CD14-positive monocyte (primary cell): Measurements from ENCODE around the gene MYH13. TPM values are rescaled to one million over a fixed set of nuclear protein-coding genes. Genes with fewer than 3 reads are reported as not detected.

Experiments
- DNase-seq, 3 donors: peaks; one replicate each; pipeline ENCODE4 v3.0.0-alpha.2; 2011 to 2022
- H2AFZ ChIP-seq: 2 replicates; pipeline ENCODE4 v1.6.0; 2012; ENCODE audit warnings: mild to moderate bottlenecking, low read depth, low read length, inconsistent platforms; ENCODE audit not compliant: insufficient read depth, poor library complexity, severe bottlenecking
- H3K27ac ChIP-seq, 2 donors: 1 replicate in 1 of 2; 2 replicates in 1 of 2; pipeline ENCODE4 v1.5.1; 2012 to 2013; ENCODE audit warnings: low read length in 2 of 2, control low read depth in 1 of 2, inconsistent platforms in 1 of 2, low read depth in 1 of 2, mild to moderate bottlenecking in 1 of 2
- H3K27me3 ChIP-seq, 2 donors: one replicate each; pipeline versions ENCODE4 v1.6.0 to v1.6.1; 2011 to 2013; ENCODE audit warnings: low read length in 2 of 2; ENCODE audit not compliant: control insufficient read depth in 2 of 2, insufficient read depth in 2 of 2
- H3K36me3 ChIP-seq, 2 donors: replicated peaks in 1 of 2; 1 replicate in 1 of 2; 2 replicates in 1 of 2; pipeline versions ENCODE4 v1.5.1 to v1.6.1; 2012 to 2013; ENCODE audit warnings: low read length in 2 of 2, control low read depth in 1 of 2, inconsistent platforms in 1 of 2, mild to moderate bottlenecking in 1 of 2; ENCODE audit not compliant: insufficient read depth in 2 of 2, control insufficient read depth in 1 of 2
- H3K4me1 ChIP-seq, 2 donors: 1 replicate in 1 of 2; 2 replicates in 1 of 2; pipeline versions ENCODE4 v1.5.1 to v1.6.1; 2012 to 2013; ENCODE audit warnings: low read length in 2 of 2, control low read depth in 1 of 2, inconsistent platforms in 1 of 2, mild to moderate bottlenecking in 1 of 2, moderate library complexity in 1 of 2; ENCODE audit not compliant: insufficient read depth in 2 of 2, control insufficient read depth in 1 of 2
- H3K4me2 ChIP-seq: replicated peaks from 2 replicates; pipeline ENCODE3; 2012; ENCODE audit warnings: low read length, moderate library complexity, mild to moderate bottlenecking; ENCODE audit not compliant: poor library complexity, severe bottlenecking; ENCODE audit errors: extremely low read depth
- H3K4me3 ChIP-seq, 3 experiments: fragments of 200-600 bp in 1 of 3; sonication (generic) in 1 of 3; replicated peaks in 1 of 3; 1 replicate in 2 of 3; 2 replicates in 1 of 3; pipeline ENCODE4 v1.5.1; 2011 to 2013; ENCODE audit warnings: low read length in 3 of 3, mild to moderate bottlenecking in 3 of 3, control low read depth in 2 of 3, low read depth in 2 of 3, inconsistent platforms in 1 of 3, moderate library complexity in 1 of 3
- H3K79me2 ChIP-seq: 2 replicates; pipeline ENCODE4 v1.6.0; 2012; ENCODE audit warnings: mild to moderate bottlenecking, control low read depth, inconsistent platforms, low read length, moderate library complexity; ENCODE audit not compliant: insufficient read depth
- H3K9ac ChIP-seq: 2 replicates; pipeline ENCODE4 v1.6.0; 2017; ENCODE audit warnings: low read length, mild to moderate bottlenecking; ENCODE audit not compliant: insufficient read depth, poor library complexity, severe bottlenecking
- H3K9me3 ChIP-seq, 2 donors: replicated peaks in 1 of 2; 1 replicate in 1 of 2; 2 replicates in 1 of 2; pipeline versions ENCODE4 v1.5.1 to v1.6.1; 2012 to 2013; ENCODE audit warnings: low read length in 2 of 2, control low read depth in 1 of 2; ENCODE audit not compliant: control insufficient read depth in 1 of 2, insufficient read depth in 1 of 2
- H4K20me1 ChIP-seq: 2 replicates; pipeline ENCODE4 v1.6.0; 2012; ENCODE audit warnings: mild to moderate bottlenecking, low read length, control low read depth, moderate library complexity; ENCODE audit not compliant: insufficient read depth
- H3K27ac Mint-ChIP-seq, 7 donors: one replicate each; pipeline ENCODE4 v1.8.0; 2020; ENCODE audit warnings: mild to moderate bottlenecking in 7 of 7, mixed read lengths in 7 of 7, moderate library complexity in 6 of 7, inconsistent platforms in 2 of 7
- H3K27me3 Mint-ChIP-seq, 3 donors: one replicate each; pipeline ENCODE4 v1.8.0; 2021 to 2022; ENCODE audit warnings: low read depth in 3 of 3, mild to moderate bottlenecking in 3 of 3, mixed read lengths in 3 of 3, moderate library complexity in 3 of 3, inconsistent platforms in 1 of 3
- H3K36me3 Mint-ChIP-seq, 2 donors: one replicate each; pipeline ENCODE4 v1.8.0; 2020; ENCODE audit warnings: mixed read lengths in 2 of 2, inconsistent platforms in 1 of 2, mild to moderate bottlenecking in 1 of 2
- H3K4me1 Mint-ChIP-seq: one replicate; pipeline ENCODE4 v1.8.0; 2020; ENCODE audit warnings: mild to moderate bottlenecking, mixed read lengths
- H3K4me3 Mint-ChIP-seq, 2 donors: one replicate each; pipeline ENCODE4 v1.8.0; 2020; ENCODE audit warnings: mild to moderate bottlenecking in 2 of 2, mixed read lengths in 2 of 2, moderate library complexity in 1 of 2
- H3K9me3 Mint-ChIP-seq, 7 donors: one replicate each; pipeline ENCODE4 v1.8.0; 2020 to 2022; ENCODE audit warnings: mixed read lengths in 7 of 7, mild to moderate bottlenecking in 6 of 7, moderate library complexity in 6 of 7, inconsistent platforms in 2 of 7
- WGBS: methylation state at CpG from one replicate; pipeline ENCODE4 v1.1.5; 2013; ENCODE audit warnings: missing lambda C conversion rate; ENCODE audit not compliant: insufficient coverage; 5-methylcytosine and 5-hydroxymethylcytosine counted together
- intact Hi-C, 2 donors: fragments of 100-400 bp; cut with micrococcal nuclease; formaldehyde crosslinking; loops; one replicate each; pipeline versions ENCODE4 v1.15.0 to v1.15.1; 2023
- polyA plus RNA-seq, 3 donors: library from polyadenylated mRNA; depleted of rRNA in 1 of 3; unstranded in 2 of 3; stranded (reverse) in 1 of 3; fragments of 300-500 nt in 2 of 3; fragments of >200 nt in 1 of 3; fragmentation: Illumina TruSeq in 2 of 3; gene quantifications; 1 replicate in 2 of 3; 2 replicates in 1 of 3; pipeline ENCODE4 v1.2.3, GENCODE V29; 2012 to 2021
- TF ChIP-seq, protein P1 (sequence below): fragments of 200-600 bp; IDR thresholded peaks from one replicate; pipeline ENCODE4 v1.8.0; 2022; ENCODE audit warnings: antibody characterized with exemption, mild to moderate bottlenecking

Gene MYH13
- polyA plus RNA-seq, 3 donors = not detected

DNA sequence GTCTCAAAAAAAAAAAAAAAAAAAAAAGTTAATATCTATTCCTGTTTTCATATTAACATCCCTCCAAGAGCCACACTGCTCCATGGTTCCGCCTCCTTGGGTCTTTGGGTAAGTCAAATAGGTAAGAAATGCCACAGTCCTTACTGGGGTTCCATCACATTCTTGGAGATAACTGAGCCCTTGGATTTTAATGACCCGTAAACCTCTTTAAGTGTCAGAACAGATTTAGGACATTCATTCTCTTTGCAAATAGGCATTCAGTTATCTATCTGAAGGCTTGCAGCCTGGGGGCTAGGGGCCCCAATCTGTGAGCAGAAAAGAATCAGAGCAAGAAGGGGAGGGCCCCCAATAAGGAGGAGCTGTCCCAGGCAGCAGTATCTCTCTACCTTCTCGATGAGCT lies 28.0 kb downstream of the MYH13 start:
- H3K4me3 Mint-ChIP-seq = no peak overlapping the region
- no peaks in the 10 kb centered on the region for H3K4me1 ChIP-seq
- TF ChIP-seq, protein P1, sequence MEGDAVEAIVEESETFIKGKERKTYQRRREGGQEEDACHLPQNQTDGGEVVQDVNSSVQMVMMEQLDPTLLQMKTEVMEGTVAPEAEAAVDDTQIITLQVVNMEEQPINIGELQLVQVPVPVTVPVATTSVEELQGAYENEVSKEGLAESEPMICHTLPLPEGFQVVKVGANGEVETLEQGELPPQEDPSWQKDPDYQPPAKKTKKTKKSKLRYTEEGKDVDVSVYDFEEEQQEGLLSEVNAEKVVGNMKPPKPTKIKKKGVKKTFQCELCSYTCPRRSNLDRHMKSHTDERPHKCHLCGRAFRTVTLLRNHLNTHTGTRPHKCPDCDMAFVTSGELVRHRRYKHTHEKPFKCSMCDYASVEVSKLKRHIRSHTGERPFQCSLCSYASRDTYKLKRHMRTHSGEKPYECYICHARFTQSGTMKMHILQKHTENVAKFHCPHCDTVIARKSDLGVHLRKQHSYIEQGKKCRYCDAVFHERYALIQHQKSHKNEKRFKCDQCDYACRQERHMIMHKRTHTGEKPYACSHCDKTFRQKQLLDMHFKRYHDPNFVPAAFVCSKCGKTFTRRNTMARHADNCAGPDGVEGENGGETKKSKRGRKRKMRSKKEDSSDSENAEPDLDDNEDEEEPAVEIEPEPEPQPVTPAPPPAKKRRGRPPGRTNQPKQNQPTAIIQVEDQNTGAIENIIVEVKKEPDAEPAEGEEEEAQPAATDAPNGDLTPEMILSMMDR = no peak

DNA sequence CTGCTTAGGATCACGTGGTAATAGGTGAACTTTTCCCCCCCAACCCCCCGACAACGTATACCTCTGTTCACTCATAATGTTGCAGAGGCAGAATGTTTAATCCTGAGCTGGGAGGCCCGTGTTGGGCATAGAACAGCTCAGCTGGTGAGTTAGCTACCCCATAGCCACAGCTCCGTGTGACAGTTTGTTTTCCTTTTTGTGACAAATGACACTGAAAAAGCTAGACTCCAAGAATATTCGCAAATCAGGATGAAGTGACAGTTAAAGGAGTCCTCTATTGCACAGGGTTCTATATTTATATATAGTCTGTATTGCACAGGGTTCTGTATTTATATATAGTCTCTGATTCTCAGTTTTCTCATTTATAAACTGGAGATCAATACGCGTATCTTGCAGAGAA lies 33.8 kb downstream of the MYH13 start:
- Histone ChIP-seq H3K27me3 (no peaks in the 10 kb centered on the region), H3K27ac (no peak overlapping the region), H3K4me3 (no peak overlapping the region), H3K9me3 (no peaks in the 10 kb centered on the region), H4K20me1 (no peaks in the 10 kb centered on the region), H3K4me2 (no peak overlapping the region), H3K4me1 (no peaks in the 10 kb centered on the region), H2AFZ (no peak overlapping the region), H3K9ac (no peak overlapping the region), H3K36me3 (no peaks in the 10 kb centered on the region), H3K79me2 (no peaks in the 10 kb centered on the region)
- H3K9me3 Mint-ChIP-seq = no peaks in the 10 kb centered on the region
- TF ChIP-seq, protein P1 = no peak
- WGBS = 73% methylated on average over 3 of the region's 8 CpGs
- DNase-seq = no peak
- peaks cover 7 to 10% (median 10%) of the 10 kb centered on the region in 3 donors for H3K27me3 Mint-ChIP-seq
- intact Hi-C loops = no loop called here
- H3K4me3 Mint-ChIP-seq = no peak overlapping the region
- H3K27ac Mint-ChIP-seq = no peak overlapping the region
- no peaks in the 10 kb centered on the region for H3K4me1 Mint-ChIP-seq
- no peaks in the 10 kb centered on the region for H3K36me3 Mint-ChIP-seq

More for the DNA sequence above, 28.0 kb downstream of the MYH13 start:
- H3K4me3 ChIP-seq = no peak overlapping the region
- H3K4me2 ChIP-seq = no peak overlapping the region
- Mint-ChIP-seq H3K27ac (no peak overlapping the region), H3K9me3 (peaks cover 0 to 2% (median 0%) of the 10 kb centered on the region in 7 donors), H3K36me3 (no peaks in the 10 kb centered on the region), H3K27me3 (peaks cover 3 to 13% (median 5%) of the 10 kb centered on the region in 3 donors), H3K4me1 (no peaks in the 10 kb centered on the region)
- H4K20me1 ChIP-seq = no peaks in the 10 kb centered on the region
- H3K79me2 ChIP-seq = no peaks in the 10 kb centered on the region
- H3K27me3 ChIP-seq = no peaks in the 10 kb centered on the region
- intact Hi-C loops = no loop called here
- H2AFZ ChIP-seq = no peak overlapping the region
- no peaks in the 10 kb centered on the region for H3K36me3 ChIP-seq
- no peak for DNase-seq
- no peaks in the 10 kb centered on the region for H3K9me3 ChIP-seq
- H3K27ac ChIP-seq = no peak overlapping the region
- no CpG with 5 or more reads among the region's 3 CpGs for WGBS
- H3K9ac ChIP-seq = no peak overlapping the region
